Esophagus muscularis mucosa (tissue), 4 donors: ENCODE results near the gene MBD5. TPM values are rescaled to one million over a fixed set of nuclear protein-coding genes. Genes with fewer than 3 reads are reported as not detected.

Experiments used
- DNase-seq: peaks from one replicate; pipeline ENCODE4 v3.0.0-alpha.2; 2017; ENCODE audit errors: extremely low spot score
- H3K27ac ChIP-seq, 4 donors: fragments of 200-600 bp; sonication (generic); replicated peaks in 1 of 4; 1 replicate in 3 of 4; 2 replicates in 1 of 4; pipeline ENCODE4 v1.5.1; 2016 to 2019; ENCODE audit warnings: mild to moderate bottlenecking in 1 of 4
- H3K27me3 ChIP-seq, 4 donors: fragments of 200-600 bp; sonication (generic); one replicate each; pipeline versions ENCODE4 v1.5.1 to v1.6.0; 2016 to 2019
- H3K36me3 ChIP-seq, 4 donors: fragments of 200-600 bp; sonication (generic); one replicate each; pipeline ENCODE4 v1.5.1; 2016 to 2019
- H3K4me1 ChIP-seq, 4 donors: fragments of 200-600 bp; sonication (generic); one replicate each; pipeline ENCODE4 v1.5.1; 2016 to 2019
- H3K4me3 ChIP-seq, 4 donors: fragments of 200-600 bp; sonication (generic); 1 replicate in 2 of 4; 2 replicates in 2 of 4; pipeline ENCODE4 v1.5.1; 2016 to 2019; ENCODE audit warnings: mild to moderate bottlenecking in 4 of 4, moderate library complexity in 1 of 4
- H3K9me3 ChIP-seq, 4 donors: fragments of 200-600 bp; sonication (generic); 1 replicate in 3 of 4; 2 replicates in 1 of 4; pipeline ENCODE4 v1.5.1; 2016 to 2019
- EP300 ChIP-seq: sonication (generic); formaldehyde crosslinking; IDR thresholded peaks from one replicate; pipeline ENCODE4 v1.6.1; 2017; ENCODE audit warnings: antibody characterized with exemption
- POLR2A ChIP-seq: fragments of 450-650 bp; IDR thresholded peaks from one replicate; pipeline ENCODE4 v1.6.1; 2017; ENCODE audit warnings: antibody characterized with exemption, moderate library complexity, mild to moderate bottlenecking, low read depth
- POLR2AphosphoS5 ChIP-seq, 2 donors: sonication (generic); formaldehyde crosslinking; IDR thresholded peaks; one replicate each; pipeline ENCODE4 v1.6.1; 2017; ENCODE audit warnings: antibody characterized with exemption in 2 of 2
- WGBS: methylation state at CpG from one replicate; pipeline ENCODE4 v1.1.5; 2018; 5-methylcytosine and 5-hydroxymethylcytosine counted together
- intact Hi-C: fragments of 100-400 bp; cut with DNase I; formaldehyde crosslinking; loops from one replicate; pipeline ENCODE4 v1.15.1; 2023
- total RNA-seq, 4 donors: library from RNA; depleted of rRNA; stranded (reverse); fragments of >200 nt; gene quantifications; one replicate each; pipeline versions ENCODE4 v1.1.0 to v1.2.1, GENCODE V29; 2016
- TF ChIP-seq, protein P1 (sequence below), 3 experiments: fragments of 200-600 bp in 2 of 3; fragments of 450-650 bp in 1 of 3; sonication (generic) in 2 of 3; IDR thresholded peaks; one replicate each; pipeline ENCODE4 v1.5.1; 2017 to 2019; ENCODE audit warnings: antibody characterized with exemption in 3 of 3, mild to moderate bottlenecking in 2 of 3, moderate library complexity in 1 of 3

The MBD5 gene
- total RNA-seq, 4 donors from 2014 or later: 34.6 to 49.0 (median 44.9) TPM

DNA sequence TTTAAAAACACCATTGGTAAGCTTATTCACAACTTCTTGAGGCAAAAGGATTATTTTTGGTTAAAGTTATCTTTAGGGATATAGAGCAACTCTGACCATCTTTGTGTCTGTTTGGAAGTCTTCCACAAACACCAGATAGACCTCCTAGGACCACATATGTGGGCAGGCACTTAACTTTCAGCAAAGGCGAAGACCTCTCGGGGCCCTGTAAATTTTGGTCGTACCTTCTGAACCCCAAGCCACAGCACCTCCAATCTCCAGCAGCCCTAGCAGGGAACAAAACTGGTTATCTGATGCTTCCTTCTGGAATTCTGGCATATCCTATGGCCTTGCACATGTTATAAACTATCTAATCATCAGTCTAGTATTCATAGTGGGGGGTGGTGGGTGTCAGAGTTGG, 114.8 kb downstream of the MBD5 start:
- Histone ChIP-seq H3K36me3 (no peaks in the 10 kb centered on the region), H3K27me3 (no peaks in the 10 kb centered on the region), H3K4me1 (peaks cover 0 to 29% (median 20%) of the 10 kb centered on the region in 4 donors), H3K9me3 (no peaks in the 10 kb centered on the region), H3K4me3 (no peak overlapping the region), H3K27ac (no peak overlapping the region)
- intact Hi-C loops: no loop called here
- TF ChIP-seq EP300 (no peak), POLR2AphosphoS5 (IDR thresholded peaks at IDR 0.05) (no peak), POLR2A (no peak)
- TF ChIP-seq, protein P1, sequence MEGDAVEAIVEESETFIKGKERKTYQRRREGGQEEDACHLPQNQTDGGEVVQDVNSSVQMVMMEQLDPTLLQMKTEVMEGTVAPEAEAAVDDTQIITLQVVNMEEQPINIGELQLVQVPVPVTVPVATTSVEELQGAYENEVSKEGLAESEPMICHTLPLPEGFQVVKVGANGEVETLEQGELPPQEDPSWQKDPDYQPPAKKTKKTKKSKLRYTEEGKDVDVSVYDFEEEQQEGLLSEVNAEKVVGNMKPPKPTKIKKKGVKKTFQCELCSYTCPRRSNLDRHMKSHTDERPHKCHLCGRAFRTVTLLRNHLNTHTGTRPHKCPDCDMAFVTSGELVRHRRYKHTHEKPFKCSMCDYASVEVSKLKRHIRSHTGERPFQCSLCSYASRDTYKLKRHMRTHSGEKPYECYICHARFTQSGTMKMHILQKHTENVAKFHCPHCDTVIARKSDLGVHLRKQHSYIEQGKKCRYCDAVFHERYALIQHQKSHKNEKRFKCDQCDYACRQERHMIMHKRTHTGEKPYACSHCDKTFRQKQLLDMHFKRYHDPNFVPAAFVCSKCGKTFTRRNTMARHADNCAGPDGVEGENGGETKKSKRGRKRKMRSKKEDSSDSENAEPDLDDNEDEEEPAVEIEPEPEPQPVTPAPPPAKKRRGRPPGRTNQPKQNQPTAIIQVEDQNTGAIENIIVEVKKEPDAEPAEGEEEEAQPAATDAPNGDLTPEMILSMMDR (IDR thresholded peaks at IDR 0.05): no peak
- WGBS: 92% methylated on average over 3 of the region's 3 CpGs
- DNase-seq: no peak

- Histone ChIP-seq H3K9me3 (no peaks in the 10 kb centered on the region), H3K36me3 (no peaks in the 10 kb centered on the region), H3K27me3 (no peaks in the 10 kb centered on the region), H3K27ac (no peak overlapping the region), H3K4me3 (no peak overlapping the region), H3K4me1 (peaks cover 0 to 22% (median 13%) of the 10 kb centered on the region in 4 donors)
- intact Hi-C loops: no loop called here
- no peak for DNase-seq
- 100% methylated on average over 1 of the region's 1 CpG for WGBS
- TF ChIP-seq, protein P1 (IDR thresholded peaks at IDR 0.05): no peak
- TF ChIP-seq POLR2A (no peak), EP300 (no peak), POLR2AphosphoS5 (IDR thresholded peaks at IDR 0.05) (no peak)
Measured at GRCh38 chr2:148136441-148136840, 115.5 kb downstream of the MBD5 start.

- intact Hi-C loops: no loop called here
- 82% methylated on average over 2 of the region's 2 CpGs for WGBS
Measured at GRCh38 chr2:148161909-148162435, 141.1 kb downstream of the MBD5 start.

DNA sequence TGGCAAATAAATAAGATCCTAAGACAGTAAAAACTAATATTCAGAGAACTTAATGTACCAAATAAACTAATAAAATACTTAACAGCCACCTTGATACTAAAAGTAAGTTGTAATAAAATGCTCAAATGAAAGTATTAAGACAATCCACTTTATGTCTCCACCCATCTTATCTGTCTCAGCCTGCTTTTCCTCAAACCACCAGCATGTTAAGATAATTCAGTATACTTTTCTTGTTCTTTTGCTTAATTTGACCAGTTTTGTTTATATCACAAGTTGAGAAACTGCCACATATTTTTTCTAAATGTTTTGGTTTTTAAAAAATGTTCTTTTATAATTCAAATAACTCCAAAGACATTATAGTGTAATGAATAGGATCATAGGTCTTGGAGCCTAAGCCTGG, 142.0 kb downstream of the MBD5 start:
- TF ChIP-seq EP300 (no peak), POLR2AphosphoS5 (IDR thresholded peaks at IDR 0.05) (no peak), POLR2A (no peak)
- TF ChIP-seq, protein P1 (IDR thresholded peaks at IDR 0.05): no peak
- Histone ChIP-seq H3K27me3 (no peaks in the 10 kb centered on the region), H3K27ac (no peak overlapping the region)

More at GRCh38 chr2:148161909-148162435, 141.1 kb downstream of the MBD5 start:
- Histone ChIP-seq H3K4me3 (no peak overlapping the region), H3K36me3 (no peaks in the 10 kb centered on the region), H3K4me1 (peaks cover 0 to 6% (median 3%) of the 10 kb centered on the region in 4 donors), H3K27ac (no peak overlapping the region), H3K27me3 (no peaks in the 10 kb centered on the region), H3K9me3 (no peaks in the 10 kb centered on the region)
- DNase-seq: no peak
- TF ChIP-seq POLR2AphosphoS5 (IDR thresholded peaks at IDR 0.05): no peak
- TF ChIP-seq POLR2A: no peak
- TF ChIP-seq EP300: no peak

DNA sequence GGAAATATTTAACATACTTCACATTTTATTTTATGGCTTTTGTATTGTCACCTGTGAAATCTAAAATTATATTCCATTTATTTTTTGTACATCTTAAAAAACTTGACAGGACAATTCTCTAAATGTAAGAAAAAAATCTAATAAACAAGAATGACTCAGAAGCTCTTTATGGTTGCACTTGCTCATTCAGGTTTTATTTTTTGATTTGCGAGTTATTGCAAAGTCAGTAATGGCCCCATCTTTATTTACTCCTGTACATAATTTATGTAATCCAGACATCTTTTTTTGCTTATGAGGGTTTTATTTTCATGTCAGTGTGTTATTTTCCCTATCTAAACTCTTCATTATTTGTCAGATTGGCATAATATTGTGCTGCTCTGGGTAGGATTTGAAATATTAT, 145.1 kb downstream of the MBD5 start:
- 88% methylated on average over 1 of the region's 1 CpG for WGBS
- H3K36me3 ChIP-seq: no peaks in the 10 kb centered on the region
- TF ChIP-seq POLR2AphosphoS5 (IDR thresholded peaks at IDR 0.05): no peak
- TF ChIP-seq, protein P1 (IDR thresholded peaks at IDR 0.05): no peak
- no peak for TF ChIP-seq POLR2A
- no peak for TF ChIP-seq EP300
- intact Hi-C loops: no loop called here
- no peak overlapping the region for H3K27ac ChIP-seq
- H3K4me1 ChIP-seq: peaks cover 0 to 6% (median 3%) of the 10 kb centered on the region in 4 donors
- no peaks in the 10 kb centered on the region for H3K9me3 ChIP-seq
- H3K4me3 ChIP-seq: no peak overlapping the region
- no peaks in the 10 kb centered on the region for H3K27me3 ChIP-seq
- no peak for DNase-seq

More for the DNA sequence above, 142.0 kb downstream of the MBD5 start:
- peaks cover 0 to 6% (median 3%) of the 10 kb centered on the region in 4 donors for H3K4me1 ChIP-seq
- H3K9me3 ChIP-seq: no peaks in the 10 kb centered on the region
- H3K4me3 ChIP-seq: no peak overlapping the region
- H3K36me3 ChIP-seq: no peaks in the 10 kb centered on the region
- intact Hi-C loops: no loop called here
- no peak for DNase-seq
